GM23338 (cell line): Measurements from ENCODE around the gene SLC43A2. TPM values are rescaled to one million over a fixed set of nuclear protein-coding genes. Genes with fewer than 3 reads are reported as not detected.

Experiments
- ATAC-seq: fragments of 200-7000 bp; cut with Tn5 transposase; 3 replicates; pipeline ENCODE4 v1.9.1; 2020
- DNase-seq: peaks from one replicate; pipeline ENCODE4 v3.0.0-alpha.2; 2015; ENCODE audit warnings: low spot score
- H2AFZ ChIP-seq: fragments of 200-600 bp; sonication (generic); 2 replicates; pipeline ENCODE4 v1.8.0; 2016; ENCODE audit warnings: antibody characterized with exemption, mild to moderate bottlenecking, moderate library complexity
- H3F3A ChIP-seq: fragments of 200-600 bp; sonication (generic); replicated peaks from 2 replicates; pipeline ENCODE4 v1.8.0; 2017; ENCODE audit warnings: antibody characterized with exemption, mixed run types, low read depth
- H3K27ac ChIP-seq: fragments of 200-600 bp; sonication (generic); 2 replicates; pipeline ENCODE4 v1.6.1; 2016; ENCODE audit warnings: low read depth
- H3K27me3 ChIP-seq: fragments of 200-600 bp; sonication (generic); 2 replicates; pipeline ENCODE4 v1.8.0; 2016; ENCODE audit warnings: mild to moderate bottlenecking, mixed run types, moderate library complexity; ENCODE audit not compliant: insufficient read depth
- H3K36me3 ChIP-seq: fragments of 200-600 bp; sonication (generic); 2 replicates; pipeline ENCODE4 v1.8.0; 2016; ENCODE audit warnings: mild to moderate bottlenecking; ENCODE audit not compliant: insufficient read depth
- H3K4me1 ChIP-seq: fragments of 200-600 bp; sonication (generic); 2 replicates; pipeline ENCODE4 v1.8.0; 2016; ENCODE audit warnings: mild to moderate bottlenecking, moderate library complexity; ENCODE audit not compliant: insufficient read depth
- H3K4me2 ChIP-seq: fragments of 200-600 bp; sonication (generic); 2 replicates; pipeline ENCODE4 v1.7.1; 2017; ENCODE audit warnings: mixed run types
- H3K4me3 ChIP-seq: fragments of 200-600 bp; sonication (generic); 2 replicates; pipeline ENCODE4 v1.6.1; 2016; ENCODE audit warnings: mixed run types
- H3K79me2 ChIP-seq: fragments of 200-600 bp; sonication (generic); replicated peaks from 2 replicates; pipeline ENCODE4 v1.8.0; 2017; ENCODE audit warnings: mild to moderate bottlenecking; ENCODE audit not compliant: insufficient read depth
- H3K9me2 ChIP-seq: fragments of 200-600 bp; sonication (generic); 2 replicates; pipeline ENCODE4 v1.8.0; 2017; ENCODE audit not compliant: insufficient read depth
- H4K20me1 ChIP-seq: fragments of 200-600 bp; sonication (generic); replicated peaks from 2 replicates; pipeline ENCODE4 v1.8.0; 2017; ENCODE audit warnings: mild to moderate bottlenecking; ENCODE audit not compliant: insufficient read depth
- H3K27ac Mint-ChIP-seq: 2 replicates; pipeline ENCODE4 v1.8.0; 2020; ENCODE audit warnings: inconsistent platforms, mild to moderate bottlenecking, moderate library complexity, mixed read lengths
- H3K27me3 Mint-ChIP-seq: 3 replicates; pipeline ENCODE4 v1.8.0; 2022; ENCODE audit warnings: low read depth, mild to moderate bottlenecking, moderate library complexity, mixed read lengths, inconsistent platforms; ENCODE audit not compliant: insufficient read depth, poor library complexity
- H3K36me3 Mint-ChIP-seq: 3 replicates; pipeline ENCODE4 v1.8.0; 2021; ENCODE audit warnings: low read depth, mild to moderate bottlenecking, inconsistent platforms, moderate library complexity, mixed read lengths
- H3K4me1 Mint-ChIP-seq: 3 replicates; pipeline ENCODE4 v1.8.0; 2020; ENCODE audit warnings: mild to moderate bottlenecking, inconsistent platforms, mixed read lengths
- H3K4me3 Mint-ChIP-seq: 3 replicates; pipeline ENCODE4 v1.8.0; 2021; ENCODE audit warnings: moderate library complexity, mild to moderate bottlenecking, inconsistent platforms, mixed read lengths
- H3K9me3 Mint-ChIP-seq: 3 replicates; pipeline ENCODE4 v1.8.0; 2020; ENCODE audit warnings: moderate library complexity, mild to moderate bottlenecking, inconsistent platforms, mixed read lengths
- EZH2 ChIP-seq: fragments of 200-600 bp; sonication (generic); IDR thresholded peaks from one replicate; pipeline ENCODE4 v1.8.0; 2017; ENCODE audit warnings: antibody characterized with exemption, mild to moderate bottlenecking, low read depth; ENCODE audit not compliant: unreplicated experiment
- EZH2phosphoT487 ChIP-seq: fragments of 200-600 bp; sonication (generic); IDR thresholded peaks from one replicate; pipeline ENCODE4 v1.8.1; 2018; ENCODE audit warnings: antibody characterized with exemption; ENCODE audit not compliant: unreplicated experiment
- JUNB ChIP-seq: IDR thresholded peaks from one replicate; pipeline ENCODE4 v1.6.1; 2016; ENCODE audit warnings: antibody characterized with exemption; ENCODE audit not compliant: unreplicated experiment
- NANOG ChIP-seq: IDR thresholded peaks from 2 replicates; pipeline ENCODE4 v1.6.1; 2016; ENCODE audit warnings: antibody characterized with exemption, borderline replicate concordance
- POLR2AphosphoS5 ChIP-seq: IDR thresholded peaks from 2 replicates; pipeline ENCODE4 v1.6.1; 2016; ENCODE audit warnings: antibody characterized with exemption, low read depth
- STAT1 ChIP-seq: IDR thresholded peaks from one replicate; pipeline ENCODE4 v1.6.1; 2016; ENCODE audit warnings: antibody characterized with exemption; ENCODE audit not compliant: unreplicated experiment
- ZNF114 ChIP-seq: fragments of 250-450 bp; sonication (Bioruptor Pico); IDR thresholded peaks from 2 replicates; pipeline ENCODE4 v1.5.0; 2020; ENCODE audit warnings: mild to moderate bottlenecking, moderate library complexity
- ZNF331 ChIP-seq: fragments of 250-450 bp; sonication (Bioruptor Pico); IDR thresholded peaks from 2 replicates; pipeline ENCODE4 v1.5.0; 2020; ENCODE audit warnings: low read depth, mild to moderate bottlenecking, moderate library complexity
- polyA plus RNA-seq: library from polyadenylated mRNA; unstranded; fragments of >200 nt; fragmentation: Nextera tagmentation; extraction: Ambion mirVana; gene quantifications from 2 replicates; pipeline ENCODE4 v1.2.1, GENCODE V29; 2016
- total RNA-seq: library from RNA; depleted of rRNA; stranded (reverse); fragments of >200 nt; shearing (Covaris generic); gene quantifications from 2 replicates; pipeline ENCODE4 v1.2.3, GENCODE V29; 2014
- TF ChIP-seq, protein P1 (sequence below): IDR thresholded peaks from 2 replicates; pipeline ENCODE4 v1.6.1; 2016; ENCODE audit warnings: antibody characterized with exemption
- TF ChIP-seq, protein P2 (sequence below), 2 experiments: fragments of 200-600 bp in 1 of 2; sonication (generic) in 1 of 2; conservative IDR thresholded peaks; 2 replicates each; pipeline versions ENCODE4 v1.5.1 to v1.6.1; 2016 to 2017; ENCODE audit warnings: antibody characterized with exemption in 2 of 2, low read depth in 2 of 2, mild to moderate bottlenecking in 2 of 2, moderate library complexity in 1 of 2

The SLC43A2 gene
- total and polyA plus RNA-seq, 2 experiments from 2014 or later, result 2.2 to 9.8 TPM

DNA sequence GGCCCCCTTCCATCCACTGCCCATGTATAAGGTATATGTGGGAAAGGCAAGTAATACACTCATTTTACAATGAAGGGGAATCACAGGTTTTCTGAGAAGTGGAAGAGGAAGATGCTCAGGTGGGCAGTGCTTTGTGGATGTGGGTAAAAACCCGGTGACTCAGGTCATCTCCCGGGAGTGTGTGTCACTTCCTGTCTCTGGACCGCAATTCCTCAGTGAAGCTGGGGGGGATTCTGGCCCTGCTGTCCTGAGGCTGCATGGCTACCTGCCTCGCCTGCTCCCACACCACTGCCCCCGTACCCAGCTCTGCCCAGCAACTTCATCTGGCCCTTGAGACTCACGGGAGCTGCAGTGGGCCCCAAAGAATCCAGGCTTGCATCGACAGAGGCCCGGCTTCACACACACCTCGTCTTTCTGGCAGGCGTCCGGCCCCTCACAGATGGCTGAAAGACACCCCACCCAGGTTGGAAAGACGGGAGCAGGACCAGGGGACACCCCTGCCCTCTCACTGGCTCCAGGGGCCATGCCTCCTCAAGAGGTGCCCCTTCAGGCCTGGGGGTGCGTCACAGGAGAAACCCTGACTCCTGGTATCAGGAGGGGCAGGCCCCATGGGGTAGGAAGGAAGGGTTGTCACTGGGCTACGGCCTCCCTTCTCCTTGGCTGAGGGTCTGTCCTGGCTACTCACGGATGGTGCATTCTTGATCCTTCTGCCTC lies 16.0 kb upstream of the SLC43A2 start:
- H4K20me1 ChIP-seq, result no peaks in the 10 kb centered on the region
- peak overlapping the region; percentile 78; the same call in 1 of the 2 replicates for H3K4me2 ChIP-seq
- H3K4me3 ChIP-seq, result no peak overlapping the region
- no peaks in the 10 kb centered on the region for H3K36me3 ChIP-seq
- H3K79me2 ChIP-seq, result no peaks in the 10 kb centered on the region
- Mint-ChIP-seq H3K4me1 (peaks cover 38% of the 10 kb centered on the region), H3K27ac (no peak overlapping the region), H3K9me3 (peaks cover 3% of the 10 kb centered on the region; the same call in 1 of the 3 replicates), H3K36me3 (no peaks in the 10 kb centered on the region), H3K27me3 (peaks cover 28% of the 10 kb centered on the region), H3K4me3 (peak overlapping the region; percentile 68)
- peaks cover 6% of the 10 kb centered on the region for H3K27me3 ChIP-seq
- H3F3A ChIP-seq, result peaks cover 18% of the 10 kb centered on the region; the same call in 1 of the 2 replicates
- no peak for TF ChIP-seq EZH2
- no peak for TF ChIP-seq EZH2phosphoT487
- no peak for TF ChIP-seq ZNF331
- TF ChIP-seq POLR2AphosphoS5, result no peak
- TF ChIP-seq, protein P1, sequence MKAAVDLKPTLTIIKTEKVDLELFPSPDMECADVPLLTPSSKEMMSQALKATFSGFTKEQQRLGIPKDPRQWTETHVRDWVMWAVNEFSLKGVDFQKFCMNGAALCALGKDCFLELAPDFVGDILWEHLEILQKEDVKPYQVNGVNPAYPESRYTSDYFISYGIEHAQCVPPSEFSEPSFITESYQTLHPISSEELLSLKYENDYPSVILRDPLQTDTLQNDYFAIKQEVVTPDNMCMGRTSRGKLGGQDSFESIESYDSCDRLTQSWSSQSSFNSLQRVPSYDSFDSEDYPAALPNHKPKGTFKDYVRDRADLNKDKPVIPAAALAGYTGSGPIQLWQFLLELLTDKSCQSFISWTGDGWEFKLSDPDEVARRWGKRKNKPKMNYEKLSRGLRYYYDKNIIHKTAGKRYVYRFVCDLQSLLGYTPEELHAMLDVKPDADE, result no peak
- no peak for TF ChIP-seq STAT1
- TF ChIP-seq, protein P2, sequence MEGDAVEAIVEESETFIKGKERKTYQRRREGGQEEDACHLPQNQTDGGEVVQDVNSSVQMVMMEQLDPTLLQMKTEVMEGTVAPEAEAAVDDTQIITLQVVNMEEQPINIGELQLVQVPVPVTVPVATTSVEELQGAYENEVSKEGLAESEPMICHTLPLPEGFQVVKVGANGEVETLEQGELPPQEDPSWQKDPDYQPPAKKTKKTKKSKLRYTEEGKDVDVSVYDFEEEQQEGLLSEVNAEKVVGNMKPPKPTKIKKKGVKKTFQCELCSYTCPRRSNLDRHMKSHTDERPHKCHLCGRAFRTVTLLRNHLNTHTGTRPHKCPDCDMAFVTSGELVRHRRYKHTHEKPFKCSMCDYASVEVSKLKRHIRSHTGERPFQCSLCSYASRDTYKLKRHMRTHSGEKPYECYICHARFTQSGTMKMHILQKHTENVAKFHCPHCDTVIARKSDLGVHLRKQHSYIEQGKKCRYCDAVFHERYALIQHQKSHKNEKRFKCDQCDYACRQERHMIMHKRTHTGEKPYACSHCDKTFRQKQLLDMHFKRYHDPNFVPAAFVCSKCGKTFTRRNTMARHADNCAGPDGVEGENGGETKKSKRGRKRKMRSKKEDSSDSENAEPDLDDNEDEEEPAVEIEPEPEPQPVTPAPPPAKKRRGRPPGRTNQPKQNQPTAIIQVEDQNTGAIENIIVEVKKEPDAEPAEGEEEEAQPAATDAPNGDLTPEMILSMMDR (conservative IDR thresholded peaks at IDR 0.05; ENCODE audit: low read depth in 2 of 2), result no peak
- no peak for TF ChIP-seq ZNF114 (CRISPR knock-in tag)
- TF ChIP-seq NANOG, result no peak
- TF ChIP-seq JUNB, result no peak
- peaks cover 3% of the 10 kb centered on the region; the same call in 1 of the 2 replicates for H3K9me2 ChIP-seq
- peaks cover 20% of the 10 kb centered on the region for H3K4me1 ChIP-seq
- ATAC-seq (no peak), DNase-seq (no peak)
- no peak overlapping the region for H2AFZ ChIP-seq
- no peak overlapping the region for H3K27ac ChIP-seq

DNA sequence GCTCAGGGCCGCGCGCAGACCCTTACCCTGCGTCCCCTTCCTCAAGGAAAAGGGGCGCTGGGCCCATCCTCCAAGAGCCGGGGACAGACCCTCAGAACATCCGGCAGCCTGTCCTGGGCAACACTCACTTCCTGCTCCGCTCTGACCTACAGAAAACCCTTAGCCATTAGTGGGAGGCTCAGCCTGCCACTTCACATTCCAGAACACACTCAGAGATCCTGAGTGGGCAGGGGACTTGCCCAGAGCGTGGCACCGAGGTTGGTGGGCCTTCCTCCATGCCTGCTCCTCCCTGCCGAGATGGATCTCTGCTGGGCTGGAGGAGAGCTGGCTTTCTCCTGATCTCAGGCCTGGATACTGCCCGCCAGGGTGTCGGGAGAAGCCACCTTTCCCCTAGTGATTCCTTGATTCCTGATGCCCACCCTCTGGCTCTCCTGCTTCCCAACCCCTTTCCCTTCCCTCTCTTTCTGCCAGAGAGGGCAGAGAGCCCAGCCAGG lies 15.4 kb upstream of the SLC43A2 start:
- H3K9me2 ChIP-seq, result peaks cover 3% of the 10 kb centered on the region; the same call in 1 of the 2 replicates
- Mint-ChIP-seq H3K36me3 (no peaks in the 10 kb centered on the region), H3K4me3 (peak overlapping the region; percentile 68), H3K4me1 (peaks cover 39% of the 10 kb centered on the region), H3K27me3 (peaks cover 28% of the 10 kb centered on the region), H3K27ac (0 out of 2 replicates have a peak overlapping the region, but pooled peaks have one; percentile 32), H3K9me3 (peaks cover 3% of the 10 kb centered on the region; the same call in 1 of the 3 replicates)
- H3K4me2 ChIP-seq, result peak overlapping the region; percentile 78
- peak overlapping the region; percentile 62 for H3K4me3 ChIP-seq
- H3K27me3 ChIP-seq, result peaks cover 6% of the 10 kb centered on the region
- no peak for ATAC-seq
- no peaks in the 10 kb centered on the region for H3K36me3 ChIP-seq
- no peak overlapping the region for H2AFZ ChIP-seq
- H3K4me1 ChIP-seq, result peaks cover 21% of the 10 kb centered on the region
- no peaks in the 10 kb centered on the region for H3K79me2 ChIP-seq
- H3K27ac ChIP-seq, result no peak overlapping the region
- H4K20me1 ChIP-seq, result no peaks in the 10 kb centered on the region
- peaks cover 18% of the 10 kb centered on the region; the same call in 1 of the 2 replicates for H3F3A ChIP-seq
- no peak for DNase-seq
- TF ChIP-seq EZH2, result no peak
- TF ChIP-seq STAT1, result no peak
- TF ChIP-seq ZNF331, result no peak
- TF ChIP-seq, protein P1, result no peak
